NB4 (cell line): Measurements from ENCODE around the gene DGKH.

Experiments
- POLR2A ChIP-seq: IDR thresholded peaks from 2 replicates; pipeline ENCODE4 v1.6.1; 2011; ENCODE audit warnings: mild to moderate bottlenecking; ENCODE audit not compliant: insufficient read length; ENCODE audit errors: extremely low read depth
- TF ChIP-seq, protein P1 (sequence below): IDR thresholded peaks from one replicate; pipeline ENCODE4 v1.5.1; 2012; ENCODE audit warnings: low read depth, low read length

DNA sequence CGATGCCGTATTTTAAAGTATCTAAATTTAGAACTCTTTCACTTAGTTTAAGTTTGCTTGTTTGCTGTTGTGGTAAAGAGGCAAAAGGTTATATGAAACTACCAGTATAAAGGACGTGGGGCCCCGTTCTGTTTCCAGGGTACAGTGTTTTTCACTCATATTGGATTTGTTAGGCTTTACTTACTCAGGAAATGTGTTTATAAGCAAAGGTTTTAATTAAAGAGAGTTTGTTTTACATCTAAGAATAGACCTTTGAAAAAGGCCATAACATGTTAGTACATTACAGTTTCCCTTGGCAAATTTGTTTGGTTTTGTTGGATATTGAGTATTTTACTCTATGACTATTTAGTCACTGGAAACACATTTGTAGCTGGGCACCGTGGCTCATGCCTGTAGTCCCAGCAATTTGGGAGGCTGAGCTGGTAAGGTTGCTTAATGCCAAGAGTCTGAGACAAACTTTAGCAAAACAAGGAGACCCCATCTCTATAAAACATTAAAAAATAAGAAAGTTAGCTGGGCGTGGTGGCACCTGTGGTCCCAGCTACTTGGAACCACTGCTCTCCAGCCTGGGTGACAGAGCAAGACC lies 7.1 kb downstream of the DGKH start:
- TF ChIP-seq, protein P1, sequence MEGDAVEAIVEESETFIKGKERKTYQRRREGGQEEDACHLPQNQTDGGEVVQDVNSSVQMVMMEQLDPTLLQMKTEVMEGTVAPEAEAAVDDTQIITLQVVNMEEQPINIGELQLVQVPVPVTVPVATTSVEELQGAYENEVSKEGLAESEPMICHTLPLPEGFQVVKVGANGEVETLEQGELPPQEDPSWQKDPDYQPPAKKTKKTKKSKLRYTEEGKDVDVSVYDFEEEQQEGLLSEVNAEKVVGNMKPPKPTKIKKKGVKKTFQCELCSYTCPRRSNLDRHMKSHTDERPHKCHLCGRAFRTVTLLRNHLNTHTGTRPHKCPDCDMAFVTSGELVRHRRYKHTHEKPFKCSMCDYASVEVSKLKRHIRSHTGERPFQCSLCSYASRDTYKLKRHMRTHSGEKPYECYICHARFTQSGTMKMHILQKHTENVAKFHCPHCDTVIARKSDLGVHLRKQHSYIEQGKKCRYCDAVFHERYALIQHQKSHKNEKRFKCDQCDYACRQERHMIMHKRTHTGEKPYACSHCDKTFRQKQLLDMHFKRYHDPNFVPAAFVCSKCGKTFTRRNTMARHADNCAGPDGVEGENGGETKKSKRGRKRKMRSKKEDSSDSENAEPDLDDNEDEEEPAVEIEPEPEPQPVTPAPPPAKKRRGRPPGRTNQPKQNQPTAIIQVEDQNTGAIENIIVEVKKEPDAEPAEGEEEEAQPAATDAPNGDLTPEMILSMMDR: no peak
- no peak for TF ChIP-seq POLR2A
